Liver (tissue), 9 donors: ENCODE measurements around the gene ICAM5. TPM values are rescaled to one million over a fixed set of nuclear protein-coding genes. Genes with fewer than 3 reads are reported as not detected.
A peak's percentile ranks its signal among the peaks of the same experiment; 100 is the strongest.
"Not testable (repeated sequence)": the region's sequence is repeated elsewhere in the genome, so short reads cannot be mapped to it uniquely, and the experiment has no call there.

ENCODE experiments used
- DNase-seq: peaks from one replicate; pipeline ENCODE4 v3.0.0-alpha.2; 2017; ENCODE audit warnings: low spot score
- H3K27ac ChIP-seq, 2 donors: one replicate each; pipeline ENCODE4 v1.7.0; 2013; ENCODE audit warnings: inconsistent platforms in 2 of 2, low read length in 2 of 2, control low read depth in 1 of 2, low read depth in 1 of 2, mild to moderate bottlenecking in 1 of 2
- H3K27me3 ChIP-seq, 4 donors: one replicate each; pipeline versions ENCODE4 v1.6.1 to v1.7.0; 2013; ENCODE audit warnings: low read length in 3 of 4, inconsistent platforms in 1 of 4, mild to moderate bottlenecking in 1 of 4, moderate library complexity in 1 of 4; ENCODE audit not compliant: control insufficient read depth in 4 of 4, insufficient read depth in 4 of 4
- H3K36me3 ChIP-seq, 4 donors: one replicate each; pipeline versions ENCODE4 v1.6.1 to v1.7.0; 2013; ENCODE audit warnings: low read length in 3 of 4, mild to moderate bottlenecking in 3 of 4, low read depth in 1 of 4, moderate library complexity in 1 of 4; ENCODE audit not compliant: control insufficient read depth in 4 of 4, insufficient read depth in 3 of 4
- H3K4me1 ChIP-seq, 4 donors: one replicate each; pipeline versions ENCODE4 v1.6.1 to v1.7.0; 2013; ENCODE audit warnings: low read length in 3 of 4, mild to moderate bottlenecking in 3 of 4, moderate library complexity in 1 of 4; ENCODE audit not compliant: control insufficient read depth in 4 of 4, insufficient read depth in 4 of 4
- H3K4me3 ChIP-seq, 3 donors: one replicate each; pipeline versions ENCODE4 v1.6.1 to v1.7.0; 2013; ENCODE audit warnings: low read length in 3 of 3, control low read depth in 1 of 3, low read depth in 1 of 3, mild to moderate bottlenecking in 1 of 3
- H3K9ac ChIP-seq, 2 donors: one replicate each; pipeline ENCODE4 v1.7.0; 2013; ENCODE audit warnings: low read length in 2 of 2, mild to moderate bottlenecking in 2 of 2, moderate library complexity in 2 of 2, control low read depth in 1 of 2, low read depth in 1 of 2
- H3K9me3 ChIP-seq, 4 donors: one replicate each; pipeline versions ENCODE4 v1.6.1 to v1.7.0; 2013; ENCODE audit warnings: low read length in 3 of 4; ENCODE audit not compliant: control insufficient read depth in 4 of 4
- EGR1 ChIP-seq, 2 donors: IDR thresholded peaks; 2 replicates each; pipeline ENCODE4 v1.6.1; 2016 to 2018; ENCODE audit warnings: antibody characterized with exemption in 2 of 2, low read depth in 2 of 2
- FOXA2 ChIP-seq: IDR thresholded peaks from 2 replicates; pipeline ENCODE4 v1.6.1; 2016; ENCODE audit warnings: antibody characterized with exemption
- GABPA ChIP-seq, 2 donors: IDR thresholded peaks in 1 of 2; conservative IDR thresholded peaks in 1 of 2; 2 replicates each; pipeline ENCODE4 v1.6.1; 2016; ENCODE audit warnings: antibody characterized with exemption in 2 of 2, mild to moderate bottlenecking in 1 of 2, moderate library complexity in 1 of 2
- HNF4A ChIP-seq, 2 donors: conservative IDR thresholded peaks; 2 replicates each; pipeline ENCODE4 v1.6.1; 2016; ENCODE audit warnings: antibody characterized with exemption in 2 of 2, mild to moderate bottlenecking in 2 of 2
- HNF4G ChIP-seq: IDR thresholded peaks from 2 replicates; pipeline ENCODE4 v1.6.1; 2016; ENCODE audit warnings: antibody characterized with exemption
- JUND ChIP-seq, 2 donors: IDR thresholded peaks; 2 replicates each; pipeline ENCODE4 v1.6.1; 2016; ENCODE audit warnings: antibody characterized with exemption in 2 of 2
- NR2F2 ChIP-seq: IDR thresholded peaks from 2 replicates; pipeline ENCODE4 v1.6.1; 2016; ENCODE audit warnings: antibody characterized with exemption
- RAD21 ChIP-seq, 2 donors: IDR thresholded peaks; 2 replicates each; pipeline ENCODE4 v1.6.1; 2016; ENCODE audit warnings: antibody characterized with exemption in 2 of 2, mild to moderate bottlenecking in 2 of 2
- RXRA ChIP-seq, 2 donors: IDR thresholded peaks; 2 replicates each; pipeline ENCODE4 v1.6.1; 2017 to 2018; ENCODE audit warnings: antibody characterized with exemption in 2 of 2, mild to moderate bottlenecking in 1 of 2
- SP1 ChIP-seq: IDR thresholded peaks from 2 replicates; pipeline ENCODE4 v1.6.1; 2018; ENCODE audit warnings: antibody characterized with exemption, mild to moderate bottlenecking
- TAF1 ChIP-seq: conservative IDR thresholded peaks from 2 replicates; pipeline ENCODE4 v1.6.1; 2016; ENCODE audit warnings: antibody characterized with exemption, mild to moderate bottlenecking
- YY1 ChIP-seq: IDR thresholded peaks from 2 replicates; pipeline ENCODE4 v1.6.1; 2016; ENCODE audit warnings: antibody characterized with exemption, mild to moderate bottlenecking
- WGBS: extraction: QIAGEN DNeasy Blood & Tissue Kit; methylation state at CpG from one replicate; pipeline ENCODE4 v1.1.7; 2013; 5-methylcytosine and 5-hydroxymethylcytosine counted together
- polyA plus RNA-seq, 2 donors: library from polyadenylated mRNA; stranded (reverse) in 1 of 2; unstranded in 1 of 2; fragments of 200-250 nt in 1 of 2; fragments of >200 nt in 1 of 2; fragmentation: Nextera tagmentation in 1 of 2; extraction: Ambion mirVana in 1 of 2; gene quantifications; one replicate each; pipeline versions ENCODE4 v1.2.1 to v1.2.3, GENCODE V29; 2013 to 2015
- total RNA-seq, 2 donors: library from RNA; depleted of rRNA; stranded (reverse); fragments of >200 nt; gene quantifications; one replicate each; pipeline ENCODE4 v1.2.3, GENCODE V29; 2014
- TF ChIP-seq, protein P1 (sequence below): IDR thresholded peaks from 2 replicates; pipeline ENCODE4 v1.6.1; 2016; ENCODE audit warnings: antibody characterized with exemption, mild to moderate bottlenecking
- TF ChIP-seq, protein P2 (sequence below): IDR thresholded peaks from 2 replicates; pipeline ENCODE4 v1.6.1; 2016; ENCODE audit warnings: antibody characterized with exemption
- TF ChIP-seq, protein P3 (sequence below): IDR thresholded peaks from 2 replicates; pipeline ENCODE4 v1.6.1; 2016; ENCODE audit warnings: antibody characterized with exemption
- TF ChIP-seq, protein P4 (sequence below): IDR thresholded peaks from 2 replicates; pipeline ENCODE4 v1.6.1; 2016; ENCODE audit warnings: antibody characterized with exemption
- TF ChIP-seq, protein P5 (sequence below): fragments of 150-350 bp; IDR thresholded peaks from 2 replicates; pipeline ENCODE4 v1.5.1; 2017; ENCODE audit warnings: improper control_type of control experiment, low read depth, low read length; ENCODE audit not compliant: missing input control
- donor health status: healthy.
- donor health status: healthy.
- donor health status: healthy.
- donor health status: healthy.
- donor health status: healthy.

ICAM5 gene, protein sequence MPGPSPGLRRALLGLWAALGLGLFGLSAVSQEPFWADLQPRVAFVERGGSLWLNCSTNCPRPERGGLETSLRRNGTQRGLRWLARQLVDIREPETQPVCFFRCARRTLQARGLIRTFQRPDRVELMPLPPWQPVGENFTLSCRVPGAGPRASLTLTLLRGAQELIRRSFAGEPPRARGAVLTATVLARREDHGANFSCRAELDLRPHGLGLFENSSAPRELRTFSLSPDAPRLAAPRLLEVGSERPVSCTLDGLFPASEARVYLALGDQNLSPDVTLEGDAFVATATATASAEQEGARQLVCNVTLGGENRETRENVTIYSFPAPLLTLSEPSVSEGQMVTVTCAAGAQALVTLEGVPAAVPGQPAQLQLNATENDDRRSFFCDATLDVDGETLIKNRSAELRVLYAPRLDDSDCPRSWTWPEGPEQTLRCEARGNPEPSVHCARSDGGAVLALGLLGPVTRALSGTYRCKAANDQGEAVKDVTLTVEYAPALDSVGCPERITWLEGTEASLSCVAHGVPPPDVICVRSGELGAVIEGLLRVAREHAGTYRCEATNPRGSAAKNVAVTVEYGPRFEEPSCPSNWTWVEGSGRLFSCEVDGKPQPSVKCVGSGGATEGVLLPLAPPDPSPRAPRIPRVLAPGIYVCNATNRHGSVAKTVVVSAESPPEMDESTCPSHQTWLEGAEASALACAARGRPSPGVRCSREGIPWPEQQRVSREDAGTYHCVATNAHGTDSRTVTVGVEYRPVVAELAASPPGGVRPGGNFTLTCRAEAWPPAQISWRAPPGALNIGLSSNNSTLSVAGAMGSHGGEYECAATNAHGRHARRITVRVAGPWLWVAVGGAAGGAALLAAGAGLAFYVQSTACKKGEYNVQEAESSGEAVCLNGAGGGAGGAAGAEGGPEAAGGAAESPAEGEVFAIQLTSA
- total RNA-seq (1 to 10 TPM; 1.0 to 2.5 TPM), polyA plus RNA-seq (under 1 TPM in 1 of 2 donors, not detected in 1; 0.02 TPM)

DNA sequence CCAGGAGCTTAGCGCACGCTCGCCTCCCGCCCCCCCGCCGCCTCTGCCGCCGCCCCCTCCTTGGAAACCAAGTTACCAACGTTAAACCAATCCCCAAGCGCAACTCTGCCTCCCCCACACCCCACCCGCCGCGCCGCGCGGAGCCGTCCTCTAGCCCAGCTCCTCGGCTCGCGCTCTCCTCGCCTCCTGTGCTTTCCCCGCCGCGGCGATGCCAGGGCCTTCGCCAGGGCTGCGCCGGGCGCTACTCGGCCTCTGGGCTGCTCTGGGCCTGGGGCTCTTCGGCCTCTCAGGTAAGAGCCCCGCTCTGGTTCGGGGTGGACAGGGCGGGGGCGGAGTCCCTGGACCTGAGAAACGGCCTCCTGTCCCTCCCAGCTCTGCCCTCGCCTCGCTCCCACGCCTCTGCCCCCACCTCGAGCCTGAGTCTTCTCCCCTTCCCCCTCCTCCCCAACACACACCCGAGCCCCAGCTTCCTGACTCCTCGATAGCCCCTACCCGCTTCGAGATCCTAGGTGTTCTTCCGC lies at the start of gene ICAM5:
Gene ICAM5, plus strand, starts transcription at position 117 of the 521 bp plus-strand sequence. Its CDS starts 92 bp downstream, at position 209.
- Histone ChIP-seq H3K4me1 (peaks cover 21 to 52% (median 40%) of the 10 kb centered on the region in 4 donors), H3K36me3 (peaks cover 6 to 12% (median 11%) of the 10 kb centered on the region in 4 donors), H3K9me3 (no peaks in the 10 kb centered on the region), H3K4me3 (peak within 1 kb of the TSS in 1 of 3 donors; percentile 34), H3K27me3 (peaks cover 2 to 12% (median 5%) of the 10 kb centered on the region in 4 donors), H3K27ac (no peak within 1 kb of the TSS), H3K9ac (no peak within 1 kb of the TSS)
- WGBS = 2% methylated on average over 45 of the region's 45 CpGs
- no peak for DNase-seq
- TF ChIP-seq YY1 (no peak), TAF1 (no peak), HNF4A (conservative IDR thresholded peaks at IDR 0.05) (no peak), GABPA (IDR thresholded peaks at IDR 0.05 in 1 of 2, conservative IDR thresholded peaks at IDR 0.05 in 1 of 2) (no peak), JUND (IDR thresholded peaks at IDR 0.05) (no peak), FOXA2 (no peak), HNF4G (no peak), RAD21 (IDR thresholded peaks at IDR 0.05) (no peak), SP1 (no peak), RXRA (IDR thresholded peaks at IDR 0.05) (no peak), NR2F2 (no peak), EGR1 (IDR thresholded peaks at IDR 0.05; ENCODE audit: low read depth in 2 of 2) (no peak)
- TF ChIP-seq, protein P1, sequence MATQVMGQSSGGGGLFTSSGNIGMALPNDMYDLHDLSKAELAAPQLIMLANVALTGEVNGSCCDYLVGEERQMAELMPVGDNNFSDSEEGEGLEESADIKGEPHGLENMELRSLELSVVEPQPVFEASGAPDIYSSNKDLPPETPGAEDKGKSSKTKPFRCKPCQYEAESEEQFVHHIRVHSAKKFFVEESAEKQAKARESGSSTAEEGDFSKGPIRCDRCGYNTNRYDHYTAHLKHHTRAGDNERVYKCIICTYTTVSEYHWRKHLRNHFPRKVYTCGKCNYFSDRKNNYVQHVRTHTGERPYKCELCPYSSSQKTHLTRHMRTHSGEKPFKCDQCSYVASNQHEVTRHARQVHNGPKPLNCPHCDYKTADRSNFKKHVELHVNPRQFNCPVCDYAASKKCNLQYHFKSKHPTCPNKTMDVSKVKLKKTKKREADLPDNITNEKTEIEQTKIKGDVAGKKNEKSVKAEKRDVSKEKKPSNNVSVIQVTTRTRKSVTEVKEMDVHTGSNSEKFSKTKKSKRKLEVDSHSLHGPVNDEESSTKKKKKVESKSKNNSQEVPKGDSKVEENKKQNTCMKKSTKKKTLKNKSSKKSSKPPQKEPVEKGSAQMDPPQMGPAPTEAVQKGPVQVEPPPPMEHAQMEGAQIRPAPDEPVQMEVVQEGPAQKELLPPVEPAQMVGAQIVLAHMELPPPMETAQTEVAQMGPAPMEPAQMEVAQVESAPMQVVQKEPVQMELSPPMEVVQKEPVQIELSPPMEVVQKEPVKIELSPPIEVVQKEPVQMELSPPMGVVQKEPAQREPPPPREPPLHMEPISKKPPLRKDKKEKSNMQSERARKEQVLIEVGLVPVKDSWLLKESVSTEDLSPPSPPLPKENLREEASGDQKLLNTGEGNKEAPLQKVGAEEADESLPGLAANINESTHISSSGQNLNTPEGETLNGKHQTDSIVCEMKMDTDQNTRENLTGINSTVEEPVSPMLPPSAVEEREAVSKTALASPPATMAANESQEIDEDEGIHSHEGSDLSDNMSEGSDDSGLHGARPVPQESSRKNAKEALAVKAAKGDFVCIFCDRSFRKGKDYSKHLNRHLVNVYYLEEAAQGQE = no peak
- TF ChIP-seq, protein P2, sequence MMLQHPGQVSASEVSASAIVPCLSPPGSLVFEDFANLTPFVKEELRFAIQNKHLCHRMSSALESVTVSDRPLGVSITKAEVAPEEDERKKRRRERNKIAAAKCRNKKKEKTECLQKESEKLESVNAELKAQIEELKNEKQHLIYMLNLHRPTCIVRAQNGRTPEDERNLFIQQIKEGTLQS = no peak
- TF ChIP-seq, protein P3, sequence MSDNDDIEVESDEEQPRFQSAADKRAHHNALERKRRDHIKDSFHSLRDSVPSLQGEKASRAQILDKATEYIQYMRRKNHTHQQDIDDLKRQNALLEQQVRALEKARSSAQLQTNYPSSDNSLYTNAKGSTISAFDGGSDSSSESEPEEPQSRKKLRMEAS = no peak
- TF ChIP-seq, protein P4, sequence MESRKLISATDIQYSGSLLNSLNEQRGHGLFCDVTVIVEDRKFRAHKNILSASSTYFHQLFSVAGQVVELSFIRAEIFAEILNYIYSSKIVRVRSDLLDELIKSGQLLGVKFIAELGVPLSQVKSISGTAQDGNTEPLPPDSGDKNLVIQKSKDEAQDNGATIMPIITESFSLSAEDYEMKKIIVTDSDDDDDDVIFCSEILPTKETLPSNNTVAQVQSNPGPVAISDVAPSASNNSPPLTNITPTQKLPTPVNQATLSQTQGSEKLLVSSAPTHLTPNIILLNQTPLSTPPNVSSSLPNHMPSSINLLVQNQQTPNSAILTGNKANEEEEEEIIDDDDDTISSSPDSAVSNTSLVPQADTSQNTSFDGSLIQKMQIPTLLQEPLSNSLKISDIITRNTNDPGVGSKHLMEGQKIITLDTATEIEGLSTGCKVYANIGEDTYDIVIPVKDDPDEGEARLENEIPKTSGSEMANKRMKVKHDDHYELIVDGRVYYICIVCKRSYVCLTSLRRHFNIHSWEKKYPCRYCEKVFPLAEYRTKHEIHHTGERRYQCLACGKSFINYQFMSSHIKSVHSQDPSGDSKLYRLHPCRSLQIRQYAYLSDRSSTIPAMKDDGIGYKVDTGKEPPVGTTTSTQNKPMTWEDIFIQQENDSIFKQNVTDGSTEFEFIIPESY = no peak
- TF ChIP-seq, protein P5, sequence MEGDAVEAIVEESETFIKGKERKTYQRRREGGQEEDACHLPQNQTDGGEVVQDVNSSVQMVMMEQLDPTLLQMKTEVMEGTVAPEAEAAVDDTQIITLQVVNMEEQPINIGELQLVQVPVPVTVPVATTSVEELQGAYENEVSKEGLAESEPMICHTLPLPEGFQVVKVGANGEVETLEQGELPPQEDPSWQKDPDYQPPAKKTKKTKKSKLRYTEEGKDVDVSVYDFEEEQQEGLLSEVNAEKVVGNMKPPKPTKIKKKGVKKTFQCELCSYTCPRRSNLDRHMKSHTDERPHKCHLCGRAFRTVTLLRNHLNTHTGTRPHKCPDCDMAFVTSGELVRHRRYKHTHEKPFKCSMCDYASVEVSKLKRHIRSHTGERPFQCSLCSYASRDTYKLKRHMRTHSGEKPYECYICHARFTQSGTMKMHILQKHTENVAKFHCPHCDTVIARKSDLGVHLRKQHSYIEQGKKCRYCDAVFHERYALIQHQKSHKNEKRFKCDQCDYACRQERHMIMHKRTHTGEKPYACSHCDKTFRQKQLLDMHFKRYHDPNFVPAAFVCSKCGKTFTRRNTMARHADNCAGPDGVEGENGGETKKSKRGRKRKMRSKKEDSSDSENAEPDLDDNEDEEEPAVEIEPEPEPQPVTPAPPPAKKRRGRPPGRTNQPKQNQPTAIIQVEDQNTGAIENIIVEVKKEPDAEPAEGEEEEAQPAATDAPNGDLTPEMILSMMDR = no peak

DNA sequence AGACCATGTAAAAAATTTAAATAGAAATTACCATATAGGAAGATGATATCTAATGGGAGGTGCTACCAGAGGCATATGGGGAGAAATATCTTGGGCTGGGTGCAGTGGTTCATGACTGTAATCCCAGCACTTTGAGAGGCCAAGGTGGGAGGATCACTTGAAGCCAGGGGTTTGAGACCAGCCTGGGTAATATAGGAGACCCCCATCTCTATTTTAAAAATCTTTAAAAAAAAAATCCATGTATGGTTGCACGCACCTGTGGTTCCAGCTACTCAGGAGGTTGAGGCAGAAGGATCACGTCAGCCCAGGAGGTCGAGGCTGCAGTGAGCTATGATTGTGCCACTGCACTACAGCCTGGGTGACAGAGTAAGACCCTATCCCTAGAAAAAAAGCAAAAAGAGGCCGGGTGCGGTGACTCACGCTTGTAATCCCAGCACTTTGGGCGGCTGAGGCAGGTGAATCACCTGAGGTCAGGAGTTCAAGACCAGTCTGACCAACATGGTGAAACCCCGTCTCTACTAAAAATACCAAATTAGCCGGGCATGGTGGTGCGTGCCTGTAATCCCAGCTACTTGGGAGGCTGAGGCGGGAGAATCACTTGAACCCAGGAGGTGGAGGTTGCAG lies 47.8 kb upstream of the ICAM5 start:
- WGBS = 94% methylated on average over 11 of the region's 11 CpGs

More for the DNA sequence above, 47.8 kb upstream of the ICAM5 start:
- H3K36me3 ChIP-seq, H3K9ac ChIP-seq, H3K27me3 ChIP-seq, H3K27ac ChIP-seq, H3K4me3 ChIP-seq, H3K9me3 ChIP-seq, DNase-seq: not testable (repeated sequence)
- H3K4me1 ChIP-seq = peaks cover 8 to 20% (median 13%) of the 10 kb centered on the region in 4 donors
